Kidney capillary endothelial cell (primary cell): ENCODE data around the gene ANKRD44.
"Not testable (repeated sequence)": the region's sequence is repeated elsewhere in the genome, so short reads cannot be mapped to it uniquely, and the experiment has no call there.

ENCODE experiments used
- DNase-seq: peaks from one replicate; pipeline ENCODE4 v3.0.0-alpha.2; 2018; ENCODE audit warnings: low spot score

Gene ANKRD44

GRCh38 chr2:197258580-197258979 lies 52.0 kb downstream of the ANKRD44 start:
- no peak for DNase-seq

- no peak for DNase-seq
Measured at GRCh38 chr2:197256547-197257170, 53.9 kb downstream of the ANKRD44 start.

GRCh38 chr2:197256021-197256420 lies 54.6 kb downstream of the ANKRD44 start:
- no peak for DNase-seq

GRCh38 chr2:197255543-197255942 lies 55.0 kb downstream of the ANKRD44 start:
- peak; percentile 8 for DNase-seq

GRCh38 chr2:197254776-197255530 lies 55.6 kb downstream of the ANKRD44 start:
- peak; percentile 3 for DNase-seq

- no peak for DNase-seq
Measured at GRCh38 chr2:197251576-197251975, 59.0 kb downstream of the ANKRD44 start.

GRCh38 chr2:197251163-197251562 lies 59.4 kb downstream of the ANKRD44 start:
- no peak for DNase-seq

GRCh38 chr2:197250084-197250397 lies 60.5 kb downstream of the ANKRD44 start:
- DNase-seq, result no peak

GRCh38 chr2:197249381-197250083 lies 61.0 kb downstream of the ANKRD44 start:
- DNase-seq, result no peak

- DNase-seq, result no peak
Measured at GRCh38 chr2:197248623-197249022, 62.0 kb downstream of the ANKRD44 start.

GRCh38 chr2:197248001-197248401 lies 62.6 kb downstream of the ANKRD44 start:
- DNase-seq, result no peak

GRCh38 chr2:197247083-197247482 lies 63.5 kb downstream of the ANKRD44 start:
- no peak for DNase-seq

- no peak for DNase-seq
Measured at GRCh38 chr2:197245829-197246804, 64.5 kb downstream of the ANKRD44 start.

GRCh38 chr2:197244349-197244748 lies 66.2 kb downstream of the ANKRD44 start:
- no peak for DNase-seq

- DNase-seq, result no peak
Measured at GRCh38 chr2:197242719-197243118, 67.9 kb downstream of the ANKRD44 start.

- no peak for DNase-seq
Measured at GRCh38 chr2:197241596-197241995, 69.0 kb downstream of the ANKRD44 start.

GRCh38 chr2:197241153-197241552 lies 69.4 kb downstream of the ANKRD44 start:
- no peak for DNase-seq

GRCh38 chr2:197240421-197241041 lies 70.0 kb downstream of the ANKRD44 start:
- DNase-seq, result no peak

- DNase-seq, result not testable (repeated sequence)
Measured at GRCh38 chr2:197240018-197240417, 70.6 kb downstream of the ANKRD44 start.

- DNase-seq, result no peak
Measured at GRCh38 chr2:197239434-197239833, 71.1 kb downstream of the ANKRD44 start.

- DNase-seq, result no peak
Measured at GRCh38 chr2:197238043-197238365, 72.6 kb downstream of the ANKRD44 start.
